ENCODE results near the gene CPPED1. TPM values are rescaled to one million over a fixed set of nuclear protein-coding genes. Genes with fewer than 3 reads are reported as not detected.

Gene CPPED1
- total RNA-seq, 1 donor from 2014 or later, result 41.3 TPM

- Mint-ChIP-seq H3K4me1 (ENCODE audit: low read depth, unreplicated experiment) (peaks cover 26% of the 10 kb centered on the region), H3K36me3 (ENCODE audit: unreplicated experiment) (peaks cover 11% of the 10 kb centered on the region), H3K4me3 (ENCODE audit: unreplicated experiment) (no peak overlapping the region), H3K9me3 (ENCODE audit: unreplicated experiment) (peaks cover 6% of the 10 kb centered on the region), H3K27ac (ENCODE audit: unreplicated experiment) (peak overlapping the region; percentile 50), H3K27me3 (ENCODE audit: unreplicated experiment) (peaks cover 3% of the 10 kb centered on the region)
- TF ChIP-seq CTCF (IDR thresholded peaks at IDR 0.05; ENCODE audit: partially characterized antibody, unreplicated experiment), result no peak
- DNase-seq, result no peak
These were observed 45.5 kb downstream of the CPPED1 start for GRCh38 chr16:12758031-12758669.

- Mint-ChIP-seq H3K4me3 (ENCODE audit: unreplicated experiment) (no peak overlapping the region), H3K4me1 (ENCODE audit: low read depth, unreplicated experiment) (peaks cover 30% of the 10 kb centered on the region), H3K27me3 (ENCODE audit: unreplicated experiment) (peaks cover 3% of the 10 kb centered on the region), H3K27ac (ENCODE audit: unreplicated experiment) (peak overlapping the region; percentile 50), H3K9me3 (ENCODE audit: unreplicated experiment) (peaks cover 9% of the 10 kb centered on the region), H3K36me3 (ENCODE audit: unreplicated experiment) (peaks cover 11% of the 10 kb centered on the region)
- no peak for TF ChIP-seq CTCF (IDR thresholded peaks at IDR 0.05; ENCODE audit: partially characterized antibody, unreplicated experiment)
- no peak for DNase-seq
These were observed 46.1 kb downstream of the CPPED1 start for GRCh38 chr16:12757546-12757945.

- Mint-ChIP-seq H3K9me3 (ENCODE audit: unreplicated experiment) (peaks cover 8% of the 10 kb centered on the region), H3K4me3 (ENCODE audit: unreplicated experiment) (no peak overlapping the region), H3K27ac (ENCODE audit: unreplicated experiment) (peak overlapping the region; percentile 74), H3K36me3 (ENCODE audit: unreplicated experiment) (peaks cover 2% of the 10 kb centered on the region), H3K4me1 (ENCODE audit: low read depth, unreplicated experiment) (peaks cover 31% of the 10 kb centered on the region), H3K27me3 (ENCODE audit: unreplicated experiment) (peaks cover 1% of the 10 kb centered on the region)
- no peak for DNase-seq
- no peak for TF ChIP-seq CTCF (IDR thresholded peaks at IDR 0.05; ENCODE audit: partially characterized antibody, unreplicated experiment)
These were observed 48.7 kb downstream of the CPPED1 start for GRCh38 chr16:12754824-12755543.

GRCh38 chr16:12753203-12754023 lies 50.3 kb downstream of the CPPED1 start:
- Mint-ChIP-seq H3K9me3 (ENCODE audit: unreplicated experiment) (peaks cover 9% of the 10 kb centered on the region), H3K27ac (ENCODE audit: unreplicated experiment) (peak overlapping the region; percentile 74), H3K36me3 (ENCODE audit: unreplicated experiment) (no peaks in the 10 kb centered on the region), H3K27me3 (ENCODE audit: unreplicated experiment) (peaks cover 2% of the 10 kb centered on the region), H3K4me1 (ENCODE audit: low read depth, unreplicated experiment) (peaks cover 31% of the 10 kb centered on the region), H3K4me3 (ENCODE audit: unreplicated experiment) (peak overlapping the region; percentile 44)
- no peak for DNase-seq
- no peak for TF ChIP-seq CTCF (IDR thresholded peaks at IDR 0.05; ENCODE audit: partially characterized antibody, unreplicated experiment)

Data from glutamatergic neuron (in vitro differentiated cells).